GM12864 (cell line): ENCODE data around the gene ANKS1B.

Source experiments
- DNase-seq: peaks from one replicate; pipeline ENCODE4 v3.0.0-alpha.2; 2011; ENCODE audit warnings: low read depth
- H3K4me3 ChIP-seq: 2 replicates; pipeline ENCODE4 v1.5.1; 2011; ENCODE audit warnings: mild to moderate bottlenecking, low read depth, low read length, control low read depth
- CTCF ChIP-seq: IDR thresholded peaks from 2 replicates; pipeline ENCODE4 v1.5.1; 2011; ENCODE audit warnings: low read depth, mild to moderate bottlenecking, moderate library complexity, low read length, control low read depth, inconsistent platforms; ENCODE audit errors: missing control alignments

The ANKS1B gene

GRCh38 chr12:99374023-99374422 lies 610.7 kb downstream of the ANKS1B start:
- TF ChIP-seq CTCF = no peak

GRCh38 chr12:99372257-99372920 lies 612.3 kb downstream of the ANKS1B start:
- no peak for TF ChIP-seq CTCF
- no peak overlapping the region for H3K4me3 ChIP-seq
- no peak for DNase-seq

More at GRCh38 chr12:99374023-99374422, 610.7 kb downstream of the ANKS1B start:
- no peak for DNase-seq
- H3K4me3 ChIP-seq = no peak overlapping the region

GRCh38 chr12:99370421-99371138 lies 614.2 kb downstream of the ANKS1B start:
- no peak overlapping the region for H3K4me3 ChIP-seq
- no peak for DNase-seq
- no peak for TF ChIP-seq CTCF

- no peak for TF ChIP-seq CTCF
- H3K4me3 ChIP-seq = no peak overlapping the region
- DNase-seq = no peak
Observed at GRCh38 chr12:99367181-99367580, 617.6 kb downstream of the ANKS1B start.

- no peak for TF ChIP-seq CTCF
- no peak overlapping the region for H3K4me3 ChIP-seq
- DNase-seq = no peak
Observed at GRCh38 chr12:99352269-99352668, 632.5 kb downstream of the ANKS1B start.

- TF ChIP-seq CTCF = no peak
- DNase-seq = no peak
- no peak overlapping the region for H3K4me3 ChIP-seq
Observed at GRCh38 chr12:99343960-99344359, 640.8 kb downstream of the ANKS1B start.
